NCI-H2029 treated with DMSO at 0.1 percent for 48 hours (cell line): ENCODE data around the gene UGT8.
"Not testable (repeated sequence)": the region's sequence is repeated elsewhere in the genome, so short reads cannot be mapped to it uniquely, and the experiment has no call there.

Experiments used
- DNase-seq: peaks from one replicate; lab custom pipeline; 2025; lab: John Stamatoyannopoulos, UW

Gene UGT8

GRCh38 chr4:114598191-114599121, at the start of gene UGT8:
UGT8 (plus strand) TSS chr4:114598807; CDS start chr4:114622881, 24,074 bp downstream.
- peak; percentile 28 for DNase-seq

GRCh38 chr4:114549638-114550037, 49.0 kb upstream of the UGT8 start:
- DNase-seq = no peak

- DNase-seq = no peak
Observed at GRCh38 chr4:114558446-114559020, 40.1 kb upstream of the UGT8 start.

- DNase-seq = no peak
Observed at GRCh38 chr4:114561590-114561989, 37.0 kb upstream of the UGT8 start.

- DNase-seq = no peak
Observed at GRCh38 chr4:114562176-114562904, 36.3 kb upstream of the UGT8 start.

- no peak for DNase-seq
Observed at GRCh38 chr4:114563536-114564315, 34.9 kb upstream of the UGT8 start.

- no peak for DNase-seq
Observed at GRCh38 chr4:114577386-114577785, 21.2 kb upstream of the UGT8 start.

- DNase-seq = no peak
Observed at GRCh38 chr4:114582621-114583020, 16.0 kb upstream of the UGT8 start.

- no peak for DNase-seq
Observed at GRCh38 chr4:114588305-114588704, 10.3 kb upstream of the UGT8 start.

GRCh38 chr4:114590360-114590759, 8.2 kb upstream of the UGT8 start:
- not testable (repeated sequence) for DNase-seq

- DNase-seq = no peak
Observed at GRCh38 chr4:114593526-114593925, 5.1 kb upstream of the UGT8 start.

GRCh38 chr4:114595207-114595606, 3.4 kb upstream of the UGT8 start:
- DNase-seq = no peak

- no peak for DNase-seq
Observed at GRCh38 chr4:114595921-114596320, 2.7 kb upstream of the UGT8 start.

- no peak for DNase-seq
Observed at GRCh38 chr4:114597410-114598115, 1.0 kb upstream of the UGT8 start.

GRCh38 chr4:114599231-114599902, 760 bp downstream of the UGT8 start:
- no peak for DNase-seq

- DNase-seq = no peak
Observed at GRCh38 chr4:114599903-114600552, 1.4 kb downstream of the UGT8 start.

- no peak for DNase-seq
Observed at GRCh38 chr4:114600672-114601071, 2.1 kb downstream of the UGT8 start.

GRCh38 chr4:114601304-114602052, 2.9 kb downstream of the UGT8 start:
- no peak for DNase-seq

GRCh38 chr4:114603497-114603896, 4.9 kb downstream of the UGT8 start:
- no peak for DNase-seq
